Adrenal gland (tissue), 12 donors: Measurements from ENCODE around the gene MIA2. TPM values are rescaled to one million over a fixed set of nuclear protein-coding genes. Genes with fewer than 3 reads are reported as not detected.
A peak's percentile ranks its signal among the peaks of the same experiment; 100 is the strongest.
"Not testable (repeated sequence)": the region's sequence is repeated elsewhere in the genome, so short reads cannot be mapped to it uniquely, and the experiment has no call there.

Source experiments
- DNase-seq, 7 donors: peaks; one replicate each; pipeline ENCODE4 v3.0.0-alpha.2; 2019 to 2020
- H3K27ac ChIP-seq, 5 donors: fragments of 200-600 bp; sonication (generic) in 4 of 5; 1 replicate in 3 of 5; 2 replicates in 2 of 5; pipeline versions ENCODE4 v1.5.1 to v1.8.0; 2016 to 2020; ENCODE audit warnings: mild to moderate bottlenecking in 1 of 5
- H3K27me3 ChIP-seq: fragments of 200-600 bp; 2 replicates; pipeline ENCODE4 v1.8.0; 2021
- H3K36me3 ChIP-seq, 2 donors: fragments of 200-600 bp; replicated peaks in 1 of 2; 1 replicate in 1 of 2; 2 replicates in 1 of 2; pipeline versions ENCODE4 v1.5.1 to v1.8.0; 2018 to 2022
- H3K4me1 ChIP-seq, 2 donors: fragments of 200-600 bp; replicated peaks in 1 of 2; 1 replicate in 1 of 2; 2 replicates in 1 of 2; pipeline versions ENCODE4 v1.5.1 to v1.8.0; 2018 to 2021
- H3K4me3 ChIP-seq, 4 donors: fragments of 200-600 bp; sonication (generic) in 3 of 4; one replicate each; pipeline ENCODE4 v1.5.1; 2016 to 2018
- H3K9me3 ChIP-seq, 3 donors: fragments of 200-600 bp; sonication (generic) in 1 of 3; replicated peaks in 1 of 3; 1 replicate in 2 of 3; 2 replicates in 1 of 3; pipeline versions ENCODE4 v1.5.1 to v1.8.0; 2016 to 2021
- POLR2A ChIP-seq, 2 donors: fragments of 450-650 bp; IDR thresholded peaks; one replicate each; pipeline ENCODE4 v1.6.1; 2017; ENCODE audit warnings: antibody characterized with exemption in 2 of 2, mild to moderate bottlenecking in 2 of 2, moderate library complexity in 1 of 2
- WGBS, 4 donors: extraction: QIAGEN DNeasy Blood & Tissue Kit in 2 of 4; methylation state at CpG; one replicate each; pipeline versions ENCODE4 v1.1.5 to v1.1.7; 2013 to 2017; 5-methylcytosine and 5-hydroxymethylcytosine counted together
- intact Hi-C, 2 donors: fragments of 100-400 bp; cut with DNase I; formaldehyde crosslinking; loops; one replicate each; pipeline versions ENCODE4 v1.14.1 to v1.15.0; 2022 to 2023
- polyA plus RNA-seq, 3 donors: library from polyadenylated mRNA; stranded (reverse); fragments of 200-250 nt in 2 of 3; fragments of 350-450 nt in 1 of 3; fragmentation: Illumina TruSeq in 1 of 3; extraction: RNeasy Lipid Tissue Mini Kit (QIAGEN cat#74804) in 1 of 3; gene quantifications; one replicate each; pipeline ENCODE4 v1.2.3, GENCODE V29; 2013 to 2014
- total RNA-seq, 9 donors: library from RNA; depleted of rRNA in 4 of 9; stranded (reverse); fragments of >200 nt in 4 of 9; fragments of 120-200 nt in 1 of 9; fragmentation: NEBNext Ultra II Directional in 1 of 9; extraction: Animal tissue kit (Norgen Biotek cat#: 25700) in 1 of 9; gene quantifications; one replicate each; pipeline versions ENCODE4 v1.1.0 to v1.2.4, GENCODE V29; 2013 to 2023
- TF ChIP-seq, protein P1 (sequence below), 6 experiments: fragments of 450-650 bp in 4 of 6; fragments of 200-600 bp in 2 of 6; sonication (generic) in 1 of 6; IDR thresholded peaks; 1 replicate in 5 of 6; 2 replicates in 1 of 6; pipeline versions ENCODE4 v1.5.1 to v1.8.0; 2016 to 2021; ENCODE audit warnings: antibody characterized with exemption in 6 of 6, mild to moderate bottlenecking in 2 of 6, moderate library complexity in 1 of 6
- donor health status: healthy with polysubstance abuse.
- donor health status: Bipolar disorder and iron deficiency.
- donor health status: DM: yes; HTN: yes; CAD: no.
- donor health status: DM: no; HTN: no; CAD: no.
- donor health status: DM: no; HTN: no; CAD: no.
- donor health status: DM: yes; HTN: yes; CAD: no.

Gene MIA2
- total and polyA plus RNA-seq, 12 donors = 24.8 to 62.0 (median 41.5) TPM

DNA sequence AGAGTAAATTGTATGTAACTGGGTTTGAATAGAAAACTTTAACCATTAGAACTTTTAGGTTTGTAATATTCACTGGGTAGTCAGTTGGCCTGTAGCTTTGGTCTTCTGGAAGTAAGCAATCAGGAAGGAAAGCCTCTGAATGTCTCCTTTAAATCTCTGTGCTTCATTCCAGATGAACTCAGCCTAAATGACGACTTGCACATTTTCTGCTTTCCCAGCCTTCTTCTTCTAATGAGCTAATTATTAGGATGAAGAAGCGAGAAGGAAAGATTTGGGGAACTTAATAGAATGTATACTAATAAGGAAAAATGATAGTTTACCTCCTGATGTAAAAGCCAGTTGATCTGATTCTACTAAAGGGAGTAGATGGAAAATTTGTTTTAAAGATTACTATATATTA, 90.4 kb downstream of the MIA2 start:
- no peak for DNase-seq
- H3K4me1 ChIP-seq = no peaks in the 10 kb centered on the region
- TF ChIP-seq, protein P1, sequence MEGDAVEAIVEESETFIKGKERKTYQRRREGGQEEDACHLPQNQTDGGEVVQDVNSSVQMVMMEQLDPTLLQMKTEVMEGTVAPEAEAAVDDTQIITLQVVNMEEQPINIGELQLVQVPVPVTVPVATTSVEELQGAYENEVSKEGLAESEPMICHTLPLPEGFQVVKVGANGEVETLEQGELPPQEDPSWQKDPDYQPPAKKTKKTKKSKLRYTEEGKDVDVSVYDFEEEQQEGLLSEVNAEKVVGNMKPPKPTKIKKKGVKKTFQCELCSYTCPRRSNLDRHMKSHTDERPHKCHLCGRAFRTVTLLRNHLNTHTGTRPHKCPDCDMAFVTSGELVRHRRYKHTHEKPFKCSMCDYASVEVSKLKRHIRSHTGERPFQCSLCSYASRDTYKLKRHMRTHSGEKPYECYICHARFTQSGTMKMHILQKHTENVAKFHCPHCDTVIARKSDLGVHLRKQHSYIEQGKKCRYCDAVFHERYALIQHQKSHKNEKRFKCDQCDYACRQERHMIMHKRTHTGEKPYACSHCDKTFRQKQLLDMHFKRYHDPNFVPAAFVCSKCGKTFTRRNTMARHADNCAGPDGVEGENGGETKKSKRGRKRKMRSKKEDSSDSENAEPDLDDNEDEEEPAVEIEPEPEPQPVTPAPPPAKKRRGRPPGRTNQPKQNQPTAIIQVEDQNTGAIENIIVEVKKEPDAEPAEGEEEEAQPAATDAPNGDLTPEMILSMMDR (IDR thresholded peaks at IDR 0.05) = no peak
- no peak for TF ChIP-seq POLR2A (IDR thresholded peaks at IDR 0.05)
- 89 to 100% (median 93%) methylated on average over 2 of the region's 2 CpGs for WGBS, 4 donors
- H3K9me3 ChIP-seq = no peaks in the 10 kb centered on the region
- no peak overlapping the region for H3K4me3 ChIP-seq
- peaks cover 0 to 15% of the 10 kb centered on the region in 2 donors for H3K36me3 ChIP-seq
- intact Hi-C loops = no loop called here
- no peak overlapping the region for H3K27ac ChIP-seq
- H3K27me3 ChIP-seq = no peaks in the 10 kb centered on the region

DNA sequence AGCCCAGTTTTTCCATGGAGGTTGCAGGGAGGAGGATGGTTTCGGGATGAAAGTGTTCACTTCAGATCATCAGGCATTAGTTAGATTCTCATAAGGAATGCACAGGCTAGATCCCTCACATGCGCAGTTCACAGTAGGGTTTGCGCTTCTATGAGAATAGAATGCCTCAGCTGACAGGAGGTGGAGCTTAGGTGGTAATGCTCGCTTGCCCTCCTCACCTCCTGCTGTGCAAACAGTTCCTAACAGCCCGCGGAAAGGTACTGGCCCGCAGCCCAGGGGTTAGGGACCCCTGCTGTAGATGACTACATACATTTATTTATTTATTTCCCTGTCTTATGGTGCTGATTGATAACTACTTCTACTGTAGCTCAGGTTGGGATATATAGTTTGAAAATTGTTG, 105.3 kb downstream of the MIA2 start:
- Histone ChIP-seq H3K27ac (no peak overlapping the region), H3K4me1 (peaks cover 0 to 4% of the 10 kb centered on the region in 2 donors), H3K36me3 (no peaks in the 10 kb centered on the region), H3K27me3 (no peaks in the 10 kb centered on the region), H3K4me3 (no peak overlapping the region), H3K9me3 (no peaks in the 10 kb centered on the region)
- intact Hi-C loops = no loop called here
- no peak for DNase-seq
- 81 to 86% (median 84%) methylated on average over 7 of the region's 7 CpGs for whole genome bisulfite sequencing, 4 donors
- TF ChIP-seq, protein P1 (IDR thresholded peaks at IDR 0.05) = no peak
- TF ChIP-seq POLR2A (IDR thresholded peaks at IDR 0.05) = no peak

DNA sequence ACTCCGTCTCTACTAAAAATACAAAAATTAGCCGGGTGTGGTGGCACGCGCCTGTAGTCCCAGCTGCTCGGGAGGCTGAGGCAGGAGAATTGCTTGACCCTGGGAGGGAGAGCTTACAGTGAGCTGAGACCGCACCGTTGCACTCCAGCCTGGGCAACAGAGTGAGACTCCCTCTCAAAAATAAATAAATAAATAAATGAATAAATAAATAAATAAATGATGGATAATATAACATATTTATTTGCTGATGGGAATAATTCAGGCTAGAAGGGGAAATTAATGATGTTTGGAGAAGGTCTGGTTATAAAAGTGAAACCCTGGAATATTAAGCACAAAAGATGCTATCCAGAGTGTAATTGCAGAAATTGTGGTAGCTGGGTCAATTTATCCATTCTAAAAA, 107.4 kb downstream of the MIA2 start:
- H3K9me3 ChIP-seq, H3K36me3 ChIP-seq, intact Hi-C loops, H3K27me3 ChIP-seq, DNase-seq, H3K27ac ChIP-seq, H3K4me1 ChIP-seq, H3K4me3 ChIP-seq: not testable (repeated sequence)
- 92 to 100% (median 98%) methylated on average over 7 of the region's 7 CpGs for WGBS, 4 donors

DNA sequence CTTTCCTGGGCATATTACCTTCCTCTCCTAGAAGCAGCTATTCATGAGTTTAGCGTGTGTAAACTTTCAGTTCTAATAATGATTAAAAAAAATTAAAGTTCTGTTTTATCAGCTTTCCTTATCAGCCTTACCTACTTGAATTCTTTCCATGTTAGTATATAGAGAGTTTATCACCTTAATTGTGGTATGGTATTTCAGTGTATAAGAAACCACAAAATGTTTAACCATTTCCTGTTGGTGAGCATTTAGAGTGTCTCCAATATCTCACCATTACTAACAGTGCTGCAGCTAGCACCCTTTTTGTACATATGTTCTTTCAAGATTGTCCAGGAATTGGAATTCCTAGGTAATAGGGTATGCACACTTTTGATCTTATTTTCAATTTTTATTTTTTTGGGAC, 109.1 kb downstream of the MIA2 start:
- intact Hi-C loops = no loop called here
- no peak overlapping the region for H3K27ac ChIP-seq
- H3K4me1 ChIP-seq = peaks cover 0 to 7% of the 10 kb centered on the region in 2 donors
- no peak overlapping the region for H3K4me3 ChIP-seq
- H3K9me3 ChIP-seq = no peaks in the 10 kb centered on the region
- no peak for TF ChIP-seq POLR2A (IDR thresholded peaks at IDR 0.05)
- TF ChIP-seq, protein P1 (IDR thresholded peaks at IDR 0.05) = no peak
- DNase-seq = no peak
- 0 to 97% (median 29%) methylated on average over 1 of the region's 1 CpG for WGBS, 4 donors
- H3K36me3 ChIP-seq = peaks cover 0 to 6% of the 10 kb centered on the region in 2 donors
- H3K27me3 ChIP-seq = no peaks in the 10 kb centered on the region

DNA sequence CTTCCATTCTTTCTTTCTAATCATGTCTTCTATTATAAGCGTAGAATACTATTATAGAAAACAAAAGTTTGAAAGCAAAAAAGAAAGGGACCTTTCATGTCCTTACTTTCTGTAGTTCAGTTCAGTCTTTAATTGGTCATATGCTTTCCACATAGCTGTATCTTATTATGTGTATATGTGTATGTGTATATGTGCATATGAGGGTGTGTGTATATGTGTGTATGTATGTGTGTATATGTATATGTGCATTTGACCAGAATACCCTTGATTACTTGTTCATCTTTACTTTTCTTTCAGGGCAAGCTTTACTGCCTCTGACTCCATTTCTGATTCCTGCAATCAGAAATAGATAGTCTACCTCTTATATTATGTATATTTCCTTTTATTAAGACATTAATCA, 109.9 kb downstream of the MIA2 start:
- TF ChIP-seq, protein P1 (IDR thresholded peaks at IDR 0.05) = no peak
- no peak for TF ChIP-seq POLR2A (IDR thresholded peaks at IDR 0.05)
- intact Hi-C loops = no loop called here
- Histone ChIP-seq H3K27ac (peak overlapping the region in 1 of 5 donors; percentile 41), H3K36me3 (peaks cover 0 to 8% of the 10 kb centered on the region in 2 donors), H3K9me3 (no peaks in the 10 kb centered on the region), H3K4me1 (peaks cover 0 to 7% of the 10 kb centered on the region in 2 donors), H3K4me3 (no peak overlapping the region), H3K27me3 (no peaks in the 10 kb centered on the region)
- WGBS, 4 donors = 93 to 98% (median 95%) methylated on average over 1 of the region's 1 CpG
- DNase-seq = no peak
